ENCODE results near the gene ALPK1.
"Not testable (repeated sequence)": the region's sequence is repeated elsewhere in the genome, so short reads cannot be mapped to it uniquely, and the experiment has no call there.

Gene ALPK1

GRCh38 chr4:112431158-112431557, 134.0 kb downstream of the ALPK1 start:
- no peak overlapping the region for H3K4me3 ChIP-seq (ENCODE audit: low read depth, low read length)
- in situ Hi-C loops (cut with HindIII; ENCODE audit: low sequenced_read_pairs): no loop called here
- TF ChIP-seq CTCF (IDR thresholded peaks at IDR 0.05; ENCODE audit: low read depth, low read length): no peak
- DNase-seq (ENCODE audit: low read depth, low spot score): no peak

GRCh38 chr4:112436987-112437386, 139.8 kb downstream of the ALPK1 start:
- in situ Hi-C loops (cut with HindIII; ENCODE audit: low sequenced_read_pairs): no loop called here
- DNase-seq (ENCODE audit: low read depth, low spot score): no peak
- TF ChIP-seq CTCF (IDR thresholded peaks at IDR 0.05; ENCODE audit: low read depth, low read length): no peak
- H3K4me3 ChIP-seq (ENCODE audit: low read depth, low read length): no peak overlapping the region

- H3K4me3 ChIP-seq (ENCODE audit: low read depth, low read length); DNase-seq (ENCODE audit: low read depth, low spot score); in situ Hi-C loops (cut with HindIII; ENCODE audit: low sequenced_read_pairs): not testable (repeated sequence)
Measured at GRCh38 chr4:112442226-112442625, 145.1 kb downstream of the ALPK1 start.

- DNase-seq (ENCODE audit: low read depth, low spot score): no peak
- in situ Hi-C loops (cut with HindIII; ENCODE audit: low sequenced_read_pairs): no loop called here
- TF ChIP-seq CTCF (IDR thresholded peaks at IDR 0.05; ENCODE audit: low read depth, low read length): no peak
- no peak overlapping the region for H3K4me3 ChIP-seq (ENCODE audit: low read depth, low read length)
Measured at GRCh38 chr4:112448306-112449132, 151.3 kb downstream of the ALPK1 start.

GRCh38 chr4:112449708-112450107, 152.5 kb downstream of the ALPK1 start:
- TF ChIP-seq CTCF (IDR thresholded peaks at IDR 0.05; ENCODE audit: low read depth, low read length): no peak
- DNase-seq (ENCODE audit: low read depth, low spot score): no peak
- no peak overlapping the region for H3K4me3 ChIP-seq (ENCODE audit: low read depth, low read length)
- in situ Hi-C loops (cut with HindIII; ENCODE audit: low sequenced_read_pairs): no loop called here

- DNase-seq (ENCODE audit: low read depth, low spot score): no peak
- no peak overlapping the region for H3K4me3 ChIP-seq (ENCODE audit: low read depth, low read length)
- no peak for TF ChIP-seq CTCF (IDR thresholded peaks at IDR 0.05; ENCODE audit: low read depth, low read length)
- in situ Hi-C loops (cut with HindIII; ENCODE audit: low sequenced_read_pairs): no loop called here
Measured at GRCh38 chr4:112451104-112451503, 153.9 kb downstream of the ALPK1 start.

GRCh38 chr4:112451831-112452230, 154.7 kb downstream of the ALPK1 start:
- no peak for TF ChIP-seq CTCF (IDR thresholded peaks at IDR 0.05; ENCODE audit: low read depth, low read length)
- H3K4me3 ChIP-seq (ENCODE audit: low read depth, low read length): no peak overlapping the region
- in situ Hi-C loops (cut with HindIII; ENCODE audit: low sequenced_read_pairs): no loop called here
- no peak for DNase-seq (ENCODE audit: low read depth, low spot score)

Measured in astrocyte of the spinal cord (primary cell).